Fibroblast of villous mesenchyme (primary cell): Measurements from ENCODE around the gene PLEKHB2. TPM values are rescaled to one million over a fixed set of nuclear protein-coding genes. Genes with fewer than 3 reads are reported as not detected.

ENCODE experiments used
- DNase-seq: peaks from one replicate; pipeline ENCODE4 v3.0.0-alpha.2; 2010; ENCODE audit warnings: low read depth
- H3K4me3 ChIP-seq: 2 replicates; pipeline ENCODE4 v1.5.1; 2011; ENCODE audit warnings: low read depth, mild to moderate bottlenecking, low read length
- total RNA-seq: library from RNA; depleted of rRNA; stranded (reverse); fragments of >200 nt; gene quantifications from 2 replicates; pipeline ENCODE4 v1.2.3, GENCODE V29; 2012
- TF ChIP-seq, protein P1 (sequence below): IDR thresholded peaks from 2 replicates; pipeline ENCODE4 v1.5.1; 2012; ENCODE audit warnings: low read depth, mild to moderate bottlenecking, low read length; ENCODE audit not compliant: insufficient read depth

PLEKHB2 gene
- total RNA-seq, 1 donor, result 167 TPM

DNA sequence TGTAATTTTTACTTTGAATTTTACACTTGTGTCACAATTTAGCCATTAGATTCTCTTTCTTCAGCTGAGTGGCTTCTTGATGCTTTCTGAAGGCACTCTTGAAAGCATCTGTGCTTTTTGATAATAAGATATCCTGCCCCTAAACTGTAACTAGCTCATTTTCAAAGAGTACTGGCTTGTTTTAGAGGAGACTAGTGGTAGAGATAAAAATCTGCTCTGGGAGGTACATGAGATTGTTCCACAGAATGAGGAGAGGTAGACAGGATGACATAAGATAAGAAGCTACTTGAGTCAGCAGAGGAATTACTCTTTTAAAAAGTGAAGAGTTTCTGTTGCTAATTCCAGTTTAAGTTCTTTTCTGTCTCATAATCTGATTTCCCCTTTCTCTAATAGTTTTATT, 10.6 kb downstream of the PLEKHB2 start:
- no peak for DNase-seq
- no peak overlapping the region for H3K4me3 ChIP-seq
- TF ChIP-seq, protein P1, sequence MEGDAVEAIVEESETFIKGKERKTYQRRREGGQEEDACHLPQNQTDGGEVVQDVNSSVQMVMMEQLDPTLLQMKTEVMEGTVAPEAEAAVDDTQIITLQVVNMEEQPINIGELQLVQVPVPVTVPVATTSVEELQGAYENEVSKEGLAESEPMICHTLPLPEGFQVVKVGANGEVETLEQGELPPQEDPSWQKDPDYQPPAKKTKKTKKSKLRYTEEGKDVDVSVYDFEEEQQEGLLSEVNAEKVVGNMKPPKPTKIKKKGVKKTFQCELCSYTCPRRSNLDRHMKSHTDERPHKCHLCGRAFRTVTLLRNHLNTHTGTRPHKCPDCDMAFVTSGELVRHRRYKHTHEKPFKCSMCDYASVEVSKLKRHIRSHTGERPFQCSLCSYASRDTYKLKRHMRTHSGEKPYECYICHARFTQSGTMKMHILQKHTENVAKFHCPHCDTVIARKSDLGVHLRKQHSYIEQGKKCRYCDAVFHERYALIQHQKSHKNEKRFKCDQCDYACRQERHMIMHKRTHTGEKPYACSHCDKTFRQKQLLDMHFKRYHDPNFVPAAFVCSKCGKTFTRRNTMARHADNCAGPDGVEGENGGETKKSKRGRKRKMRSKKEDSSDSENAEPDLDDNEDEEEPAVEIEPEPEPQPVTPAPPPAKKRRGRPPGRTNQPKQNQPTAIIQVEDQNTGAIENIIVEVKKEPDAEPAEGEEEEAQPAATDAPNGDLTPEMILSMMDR, result no peak

DNA sequence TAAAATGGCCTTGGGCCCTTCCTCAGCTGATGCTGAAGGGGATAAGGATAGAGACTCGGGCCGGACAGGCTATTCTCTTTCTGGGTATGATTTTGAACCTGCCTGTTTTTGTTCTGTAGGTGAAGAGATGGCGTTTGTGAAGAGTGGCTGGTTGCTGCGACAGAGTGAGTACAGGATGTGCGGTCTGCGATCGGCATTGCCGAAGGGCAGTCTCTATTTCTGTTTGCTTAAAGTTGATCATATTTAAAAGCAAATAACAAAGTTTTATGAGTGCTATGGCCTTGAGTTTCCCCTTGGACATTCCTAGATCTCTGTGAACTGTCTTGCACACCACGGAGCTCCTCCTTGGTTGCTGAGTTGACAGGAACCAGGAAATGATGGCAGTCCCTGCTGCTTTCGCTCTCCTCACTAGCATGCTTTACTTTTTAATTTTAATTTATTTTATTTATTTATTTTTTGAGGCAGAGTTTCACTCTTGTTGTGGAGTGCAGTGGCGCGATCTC, 15.7 kb downstream of the PLEKHB2 start:
- TF ChIP-seq, protein P1, result no peak
- H3K4me3 ChIP-seq, result no peak overlapping the region
- no peak for DNase-seq

DNA sequence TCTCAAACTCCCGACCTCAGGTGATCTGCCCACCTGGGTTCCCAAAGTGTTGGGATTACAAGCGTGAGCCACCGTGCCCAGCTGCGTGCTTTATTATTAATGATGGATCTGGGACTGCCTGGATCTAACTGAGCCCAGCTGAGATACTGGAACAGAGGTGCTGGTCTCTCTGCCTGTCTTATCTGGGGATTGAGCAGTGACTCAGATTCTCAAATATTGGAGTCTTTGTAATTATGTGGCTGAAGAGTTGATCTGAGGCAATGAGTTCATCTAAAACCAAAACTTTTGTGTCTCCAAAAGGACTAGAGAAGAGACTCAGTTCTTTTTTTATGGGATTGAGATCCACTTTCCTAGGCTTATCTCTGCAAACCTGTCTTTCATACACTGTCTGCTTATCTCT, 16.3 kb downstream of the PLEKHB2 start:
- no peak overlapping the region for H3K4me3 ChIP-seq

DNA sequence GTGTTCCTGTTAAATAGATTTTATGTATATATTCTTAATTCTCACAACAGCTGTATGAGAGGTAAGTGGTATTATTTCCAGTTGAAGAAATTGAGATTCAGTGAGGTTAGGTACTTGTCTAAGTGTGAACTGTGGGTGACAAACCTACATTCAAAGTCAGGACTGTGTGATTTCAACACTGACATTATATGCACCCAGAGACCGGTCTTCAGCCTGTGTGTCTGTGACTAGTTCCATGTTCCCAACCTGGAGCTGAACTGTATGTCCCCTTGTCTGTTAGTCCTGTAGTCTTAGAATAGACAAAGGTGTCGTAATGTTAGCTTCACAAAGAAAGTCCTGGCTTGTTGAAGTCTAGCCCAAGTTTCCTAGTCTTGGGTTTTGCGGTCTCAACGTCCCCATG, 17.4 kb downstream of the PLEKHB2 start:
- TF ChIP-seq, protein P1, result no peak
- DNase-seq, result no peak
- H3K4me3 ChIP-seq, result no peak overlapping the region

More for the DNA sequence above, 16.3 kb downstream of the PLEKHB2 start:
- TF ChIP-seq, protein P1, result no peak
- DNase-seq, result no peak

DNA sequence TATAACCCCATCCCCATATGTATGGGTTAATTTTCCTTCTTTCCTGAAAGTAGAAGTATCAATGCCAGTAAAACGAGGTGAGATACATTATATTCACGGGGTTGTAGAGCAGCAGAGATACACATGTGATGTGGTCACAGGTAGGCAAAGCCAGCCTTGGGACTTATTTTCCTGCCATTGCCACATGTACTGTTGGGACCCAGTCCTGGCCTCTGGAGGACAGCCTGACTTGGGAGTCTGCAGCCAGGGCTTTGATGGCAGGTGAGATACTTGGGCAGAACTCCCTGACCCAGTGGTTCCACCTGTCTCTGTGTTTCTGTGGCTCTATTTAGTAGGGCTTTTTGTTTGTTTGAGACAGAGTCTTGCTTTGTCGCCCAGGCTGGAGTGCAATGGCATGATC, 18.1 kb downstream of the PLEKHB2 start:
- TF ChIP-seq, protein P1, result no peak
- DNase-seq, result no peak

DNA sequence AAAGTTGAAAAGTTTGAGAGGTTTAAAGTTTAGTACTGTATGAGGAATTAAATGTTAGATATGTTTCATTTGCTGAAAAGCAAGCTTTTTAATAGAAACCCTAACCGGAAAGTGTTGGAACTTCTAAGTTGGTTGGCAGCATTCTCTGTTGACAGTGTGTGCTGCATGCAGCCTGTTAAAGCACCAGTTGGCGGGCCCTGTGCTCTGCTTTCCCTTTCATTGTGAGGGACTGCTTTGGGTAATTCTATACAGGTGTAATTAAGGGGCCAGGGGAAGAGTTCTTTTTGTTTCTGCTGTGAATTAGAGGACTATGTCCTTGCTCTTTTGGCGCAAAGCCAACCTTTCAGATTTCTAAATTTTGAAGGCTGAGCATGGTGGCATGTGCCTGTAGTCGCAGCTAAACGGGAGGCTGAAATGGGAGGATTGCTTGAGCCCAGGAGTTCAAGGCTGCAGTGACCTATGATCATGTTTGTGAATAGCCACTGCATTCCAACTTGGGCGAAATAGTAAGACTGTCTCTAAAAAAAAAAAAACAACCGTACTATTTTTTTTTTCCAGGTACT, 20.1 kb downstream of the PLEKHB2 start:
- DNase-seq, result no peak
- TF ChIP-seq, protein P1, result no peak
- no peak overlapping the region for H3K4me3 ChIP-seq

More for the DNA sequence above, 18.1 kb downstream of the PLEKHB2 start:
- no peak overlapping the region for H3K4me3 ChIP-seq

DNA sequence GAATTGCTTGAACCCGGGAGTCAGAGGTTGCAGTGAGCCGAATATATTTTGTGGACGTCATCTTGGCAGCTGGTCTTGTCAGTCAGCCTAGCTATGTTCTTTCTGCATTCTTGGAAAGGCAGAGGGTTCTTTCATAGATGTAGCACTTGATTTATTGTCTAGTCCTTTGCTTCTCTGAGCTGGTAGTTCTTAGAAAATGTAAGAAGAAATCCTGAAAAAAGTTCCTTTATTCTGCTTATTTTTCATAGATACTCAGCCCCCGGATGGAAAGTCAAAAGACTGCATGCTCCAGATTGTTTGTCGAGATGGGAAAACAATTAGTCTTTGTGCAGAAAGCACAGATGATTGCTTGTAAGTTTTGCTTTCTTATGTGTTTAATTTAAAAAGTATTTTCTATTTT, 21.3 kb downstream of the PLEKHB2 start:
- no peak for DNase-seq
- H3K4me3 ChIP-seq, result no peak overlapping the region
- TF ChIP-seq, protein P1, result no peak
